ENCODE results near the gene FAM193B.

- TF ChIP-seq CTCF (IDR thresholded peaks at IDR 0.05) (no peak), EZH2 (IDR thresholded peaks at IDR 0.05; ENCODE audit: borderline replicate concordance, insufficient read depth, low read depth, low read length, poor library complexity, severe bottlenecking) (no peak)
Observed at GRCh38 chr5:177536386-177536785, 18.0 kb downstream of the FAM193B start.
